OCI-LY1 (cell line): Measurements from ENCODE around the gene SEPTIN8.

Experiments
- H2AFZ ChIP-seq: fragments of 200-600 bp; sonication (generic), shearing (Covaris generic); 2 replicates; pipeline ENCODE4 v1.6.0; 2014; ENCODE audit warnings: antibody characterized with exemption, mild to moderate bottlenecking, low read length
- H3F3A ChIP-seq: fragments of 200-600 bp; sonication (generic), shearing (Covaris generic); 2 replicates; pipeline ENCODE4 v1.6.0; 2014; ENCODE audit warnings: mild to moderate bottlenecking, antibody characterized with exemption, low read length, moderate library complexity; ENCODE audit not compliant: insufficient read depth
- H3K27ac ChIP-seq: fragments of 200-600 bp; sonication (generic); 2 replicates; pipeline ENCODE4 v1.5.1; 2014; ENCODE audit warnings: low read length, mixed run types, mild to moderate bottlenecking, low read depth; ENCODE audit not compliant: poor library complexity, severe bottlenecking
- H3K27me3 ChIP-seq: fragments of 200-600 bp; sonication (generic); 2 replicates; pipeline ENCODE4 v1.6.0; 2014; ENCODE audit warnings: antibody characterized with exemption, mild to moderate bottlenecking, low read length, moderate library complexity; ENCODE audit not compliant: insufficient read depth
- H3K36me3 ChIP-seq: fragments of 200-600 bp; sonication (generic); 2 replicates; pipeline ENCODE4 v1.6.1; 2014; ENCODE audit warnings: mild to moderate bottlenecking, antibody characterized with exemption, low read length, moderate library complexity, mixed read lengths; ENCODE audit not compliant: insufficient read depth
- H3K4me1 ChIP-seq: fragments of 200-600 bp; sonication (generic); 2 replicates; pipeline ENCODE4 v1.5.1; 2014; ENCODE audit warnings: mild to moderate bottlenecking, low read length, moderate library complexity; ENCODE audit not compliant: insufficient read depth, severe bottlenecking
- H3K4me2 ChIP-seq: fragments of 200-600 bp; sonication (generic), shearing (Covaris generic); 2 replicates; pipeline ENCODE4 v1.6.1; 2014; ENCODE audit warnings: low read length
- H3K4me3 ChIP-seq: fragments of 200-600 bp; sonication (generic); 2 replicates; pipeline ENCODE4 v1.5.1; 2014; ENCODE audit warnings: low read length, low read depth, mild to moderate bottlenecking, mixed read lengths; ENCODE audit not compliant: poor library complexity, severe bottlenecking
- H3K79me2 ChIP-seq: fragments of 200-600 bp; shearing (Covaris generic); 2 replicates; pipeline ENCODE4 v1.6.1; 2016; ENCODE audit warnings: mixed run types, low read length, mixed read lengths; ENCODE audit not compliant: insufficient read depth
- H3K9ac ChIP-seq: fragments of 200-600 bp; sonication (generic), shearing (Covaris generic); 2 replicates; pipeline ENCODE4 v1.6.1; 2014; ENCODE audit warnings: mild to moderate bottlenecking, low read length, mixed read lengths
- H3K9me2 ChIP-seq: fragments of 200-600 bp; sonication (generic), shearing (Covaris generic); 2 replicates; pipeline ENCODE4 v1.6.1; 2014; ENCODE audit warnings: low read depth, mild to moderate bottlenecking, low read length, mixed read lengths
- H3K9me3 ChIP-seq: fragments of 200-600 bp; shearing (Covaris generic); 2 replicates; pipeline ENCODE4 v1.6.1; 2014; ENCODE audit warnings: low read length, mixed read lengths
- H4K20me1 ChIP-seq: fragments of 200-600 bp; sonication (generic), shearing (Covaris generic); 2 replicates; pipeline ENCODE4 v1.6.0; 2016; ENCODE audit warnings: mild to moderate bottlenecking, low read length; ENCODE audit not compliant: insufficient read depth
- CTCF ChIP-seq: fragments of 200-600 bp; sonication (generic), shearing (Covaris generic); IDR thresholded peaks from 2 replicates; pipeline ENCODE4 v1.5.1; 2017; ENCODE audit warnings: mild to moderate bottlenecking, antibody characterized with exemption, low read length, moderate library complexity, mixed read lengths
- EZH2 ChIP-seq: fragments of 200-600 bp; sonication (generic), shearing (Covaris generic); IDR thresholded peaks from 2 replicates; pipeline ENCODE4 v1.8.0; 2017; ENCODE audit warnings: borderline replicate concordance, mixed run types, mild to moderate bottlenecking, antibody characterized with exemption, low read length, moderate library complexity, mixed read lengths

SEPTIN8 gene

GRCh38 chr5:132816554-132816953 lies 39.5 kb upstream of the SEPTIN8 start:
- Histone ChIP-seq H3F3A (no peaks in the 10 kb centered on the region), H3K4me3 (no peak overlapping the region), H3K79me2 (no peaks in the 10 kb centered on the region), H3K9me2 (no peaks in the 10 kb centered on the region), H3K36me3 (no peaks in the 10 kb centered on the region), H2AFZ (no peak overlapping the region), H3K4me1 (peaks cover 12% of the 10 kb centered on the region), H3K4me2 (no peak overlapping the region), H3K27me3 (peaks cover 6% of the 10 kb centered on the region), H3K9ac (no peak overlapping the region), H3K9me3 (no peaks in the 10 kb centered on the region), H4K20me1 (no peaks in the 10 kb centered on the region), H3K27ac (no peak overlapping the region)
- TF ChIP-seq CTCF: no peak

- Histone ChIP-seq H3K27me3 (peaks cover 11% of the 10 kb centered on the region), H3K9me2 (no peaks in the 10 kb centered on the region), H4K20me1 (no peaks in the 10 kb centered on the region), H3K27ac (no peak overlapping the region), H3K36me3 (no peaks in the 10 kb centered on the region), H3K4me2 (no peak overlapping the region), H3K4me1 (peaks cover 12% of the 10 kb centered on the region), H3K9ac (no peak overlapping the region), H3K4me3 (no peak overlapping the region), H3K9me3 (no peaks in the 10 kb centered on the region), H2AFZ (no peak overlapping the region), H3F3A (no peaks in the 10 kb centered on the region), H3K79me2 (no peaks in the 10 kb centered on the region)
- TF ChIP-seq CTCF: no peak
- TF ChIP-seq EZH2: no peak
Measured at GRCh38 chr5:132816083-132816482, 39.0 kb upstream of the SEPTIN8 start.

- Histone ChIP-seq H3K79me2 (no peaks in the 10 kb centered on the region), H3K9me3 (no peaks in the 10 kb centered on the region), H3K9me2 (no peaks in the 10 kb centered on the region), H3K27ac (no peak overlapping the region), H3K4me1 (peaks cover 12% of the 10 kb centered on the region), H3F3A (no peaks in the 10 kb centered on the region), H4K20me1 (no peaks in the 10 kb centered on the region), H3K4me2 (no peak overlapping the region), H3K36me3 (no peaks in the 10 kb centered on the region), H2AFZ (no peak overlapping the region), H3K9ac (no peak overlapping the region), H3K27me3 (peaks cover 14% of the 10 kb centered on the region), H3K4me3 (no peak overlapping the region)
- TF ChIP-seq EZH2 (no peak), CTCF (no peak)
Measured at GRCh38 chr5:132815454-132815853, 38.4 kb upstream of the SEPTIN8 start.
